Measurements from ENCODE around the gene EML4.
"Not testable (repeated sequence)": the region's sequence is repeated elsewhere in the genome, so short reads cannot be mapped to it uniquely, and the experiment has no call there.

The EML4 gene

DNA sequence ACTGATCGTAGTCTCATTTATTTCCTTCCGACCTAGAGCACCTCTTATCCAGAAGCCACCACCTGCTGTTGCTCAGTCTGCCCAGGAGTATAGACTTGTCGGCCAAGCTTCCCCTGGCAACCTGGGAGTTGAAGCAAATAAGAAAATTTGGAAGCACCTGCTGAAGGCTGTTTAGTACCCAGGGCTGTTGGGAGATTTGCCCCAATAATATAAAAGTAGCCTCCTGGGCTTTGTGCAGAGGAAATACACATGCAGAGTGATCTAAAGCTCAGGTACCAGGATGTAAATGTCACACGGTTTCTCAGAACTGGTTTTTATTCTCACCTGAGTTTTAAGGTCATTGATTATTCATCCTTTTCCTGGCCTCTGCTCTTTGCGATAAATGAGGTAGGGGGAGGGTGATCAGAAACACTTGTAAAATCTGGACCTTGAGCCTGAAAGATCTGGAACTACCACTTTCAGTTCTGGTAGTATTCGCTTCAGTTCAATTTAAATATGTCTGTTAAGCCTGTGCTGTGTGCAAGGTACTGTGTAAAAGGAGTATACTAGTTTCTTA is 192.7 kb downstream of the EML4 start:
- no peak for DNase-seq

DNA sequence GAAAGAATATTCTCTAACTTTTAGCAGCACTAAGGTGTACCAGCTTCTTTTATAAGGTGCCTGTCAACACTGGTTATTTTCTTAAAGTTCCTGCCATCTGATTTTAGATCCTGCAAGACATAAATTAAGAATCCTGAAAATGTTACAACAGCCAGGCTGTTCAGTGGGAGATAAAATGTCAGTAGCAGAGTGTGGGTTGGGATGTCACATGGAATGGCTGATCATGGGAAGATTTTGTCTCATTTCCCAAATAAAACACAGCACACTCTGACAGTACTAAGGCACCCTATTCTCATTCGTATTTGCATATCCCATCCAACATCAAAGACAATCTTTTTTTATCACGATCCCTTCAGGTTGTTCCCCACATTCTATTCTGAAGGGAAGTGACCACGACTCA is 194.3 kb downstream of the EML4 start:
- no peak for DNase-seq

DNA sequence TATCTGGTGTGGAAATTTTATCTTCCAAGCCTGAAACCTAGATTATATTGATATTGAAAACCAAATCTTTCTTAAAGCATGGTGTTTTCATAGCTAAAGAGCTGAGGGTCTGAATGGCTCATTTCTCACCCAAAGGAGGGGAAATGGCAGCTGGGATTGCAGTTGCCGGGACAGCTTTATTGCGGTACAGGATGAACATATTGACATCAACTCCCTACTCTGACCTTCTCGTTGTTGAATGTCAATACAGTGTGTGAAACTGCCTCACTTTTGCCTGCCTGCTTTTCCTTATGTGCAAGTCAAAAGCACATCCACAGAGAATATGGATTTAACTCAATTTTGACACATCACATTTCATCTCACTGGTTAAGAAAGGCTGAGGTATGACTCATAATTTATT is 195.5 kb downstream of the EML4 start:
- DNase-seq, result no peak

DNA sequence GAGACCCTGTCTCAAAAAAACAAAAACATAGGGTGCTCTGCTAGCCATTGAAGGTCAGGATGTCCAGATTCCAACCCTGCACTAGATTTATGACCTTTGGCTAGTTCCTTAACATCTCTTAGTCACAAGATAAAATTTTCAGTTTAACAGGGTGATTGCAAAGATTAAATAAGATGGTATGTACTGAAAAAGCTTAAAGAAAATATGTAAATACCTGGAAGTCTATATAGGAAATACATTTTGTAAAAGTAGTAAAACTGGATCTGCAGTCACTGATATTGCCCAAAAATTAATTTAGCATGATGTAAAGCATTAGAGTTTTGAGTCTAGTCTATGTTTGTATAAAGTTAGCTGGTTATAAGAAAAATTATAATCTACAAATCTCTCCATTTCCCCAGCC is 197.3 kb downstream of the EML4 start:
- no peak for DNase-seq

DNA sequence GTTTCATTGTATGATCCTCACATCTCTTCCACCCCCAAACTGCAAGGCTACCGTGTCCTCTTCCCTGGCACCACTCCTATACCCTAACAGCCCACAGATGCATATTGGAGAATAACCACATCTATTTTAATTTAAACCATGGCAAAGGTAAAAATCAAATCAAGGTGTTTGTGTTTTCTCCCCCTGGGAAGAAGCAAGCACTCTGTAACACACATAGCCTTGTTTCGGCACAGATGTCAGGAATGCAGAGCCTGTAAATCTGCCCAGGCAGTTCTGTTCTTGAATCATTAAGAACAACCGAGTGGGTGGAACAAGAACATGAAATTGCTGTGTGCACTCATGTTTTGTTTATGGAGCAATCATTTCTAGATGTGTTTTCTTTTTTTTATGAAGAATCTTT is 198.7 kb downstream of the EML4 start:
- no peak for DNase-seq

DNA sequence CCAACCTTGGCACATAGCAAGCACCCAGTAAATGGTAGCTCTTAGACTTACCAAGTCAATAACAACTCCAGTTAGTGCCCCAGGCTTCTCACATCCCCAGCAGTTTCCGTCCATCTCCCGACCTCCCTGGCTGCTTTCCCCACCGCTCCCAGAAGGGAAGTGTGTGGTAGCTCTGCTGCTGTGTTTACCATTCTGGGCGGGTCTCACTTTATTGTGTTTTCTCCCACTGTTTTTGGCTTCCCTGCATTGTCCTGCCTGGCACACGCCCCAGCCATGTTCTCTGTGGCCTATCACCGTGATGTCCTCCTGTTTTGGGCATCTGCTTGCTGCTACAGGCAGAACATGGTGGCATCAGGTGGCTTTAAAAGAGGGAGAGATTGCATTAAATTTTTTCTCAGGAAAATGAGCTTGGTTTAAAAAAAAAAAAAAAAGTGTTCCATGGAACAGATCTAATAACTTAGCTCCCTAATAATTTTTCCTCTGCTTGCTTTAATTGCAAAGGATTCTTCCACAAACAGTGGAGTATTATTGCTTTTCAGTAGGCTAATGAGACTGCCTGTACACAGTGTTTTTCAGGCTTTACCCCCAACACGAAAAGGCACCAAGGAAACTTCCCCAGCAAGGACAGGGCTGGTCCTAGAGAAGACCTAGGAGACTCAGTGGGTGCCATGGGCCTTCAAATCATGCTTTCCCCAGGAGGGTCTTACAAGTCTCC is 199.8 kb downstream of the EML4 start:
- DNase-seq, result no peak

DNA sequence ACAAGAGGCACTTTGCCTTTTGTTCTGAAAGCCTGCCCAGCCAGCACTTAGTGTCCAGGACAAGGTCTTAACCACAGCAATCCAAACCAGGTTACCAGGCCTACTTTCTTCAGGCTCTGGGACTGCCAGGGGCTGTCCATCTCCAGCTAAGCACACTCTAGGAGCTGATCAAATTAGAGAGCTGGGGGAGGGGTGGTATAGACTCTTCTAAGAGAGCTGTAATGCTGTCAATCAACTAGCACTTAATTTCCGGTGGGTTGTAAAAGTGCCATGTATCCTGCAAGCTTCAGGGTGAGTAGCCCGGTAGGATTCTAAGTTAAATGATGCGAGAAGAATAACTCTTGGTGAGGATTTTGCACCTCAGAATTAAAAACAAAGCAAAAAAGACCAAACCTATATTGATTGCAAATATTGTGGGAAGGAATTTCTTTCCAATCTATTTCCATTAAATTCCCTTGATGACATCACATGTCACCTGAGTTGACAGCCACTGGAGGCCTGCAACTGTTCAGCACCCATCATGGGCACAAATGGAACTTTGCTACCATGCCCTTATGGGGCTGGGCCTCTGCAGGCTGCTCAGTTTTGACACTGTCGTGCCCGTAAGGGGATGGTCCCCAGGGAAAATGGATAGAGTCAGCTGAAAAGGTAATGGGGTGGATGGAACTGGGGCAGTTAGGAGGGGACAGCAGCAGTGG is 200.5 kb downstream of the EML4 start:
- no peak for DNase-seq

DNA sequence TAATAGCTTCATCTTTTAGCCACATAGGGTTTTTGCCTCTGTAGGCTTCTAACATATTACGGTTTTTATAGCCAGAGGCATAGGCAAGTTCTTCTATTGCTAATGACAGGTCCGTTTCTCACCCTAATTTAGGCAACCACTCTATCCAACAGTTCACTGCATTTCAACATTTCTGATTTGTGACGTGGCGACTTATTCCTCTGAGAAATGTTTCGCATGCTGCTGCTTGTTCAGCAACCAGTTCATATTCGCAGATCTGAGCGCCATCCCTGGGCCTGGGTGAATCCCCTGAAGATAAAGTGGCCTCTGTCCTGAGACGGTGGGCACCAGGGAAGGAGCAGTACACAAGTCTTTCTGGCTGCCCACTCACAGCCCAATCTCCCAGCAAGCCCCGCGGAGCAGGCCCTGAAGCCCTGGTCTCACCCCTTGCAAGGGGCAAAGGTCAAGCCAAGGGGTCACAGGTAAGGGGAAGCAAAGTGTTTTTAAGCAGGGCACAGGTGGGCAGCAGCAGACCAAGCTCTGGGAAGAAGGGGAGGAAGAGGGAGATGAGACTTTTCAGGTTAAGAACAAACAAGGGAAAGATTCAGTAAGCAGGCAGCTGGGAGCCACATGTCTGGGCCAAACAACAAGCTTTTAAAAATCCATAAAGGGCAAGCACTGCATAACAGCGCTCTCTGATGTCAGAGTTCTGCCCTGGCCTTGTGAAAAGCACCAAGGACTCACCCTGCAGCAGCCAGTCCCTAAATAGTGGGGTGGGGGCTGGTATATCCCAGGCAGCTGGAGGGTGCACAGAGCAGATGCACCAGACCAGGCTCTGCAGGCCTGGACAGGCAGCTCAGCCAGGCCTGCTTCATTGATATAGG is 202.7 kb downstream of the EML4 start:
- DNase-seq, result no peak

DNA sequence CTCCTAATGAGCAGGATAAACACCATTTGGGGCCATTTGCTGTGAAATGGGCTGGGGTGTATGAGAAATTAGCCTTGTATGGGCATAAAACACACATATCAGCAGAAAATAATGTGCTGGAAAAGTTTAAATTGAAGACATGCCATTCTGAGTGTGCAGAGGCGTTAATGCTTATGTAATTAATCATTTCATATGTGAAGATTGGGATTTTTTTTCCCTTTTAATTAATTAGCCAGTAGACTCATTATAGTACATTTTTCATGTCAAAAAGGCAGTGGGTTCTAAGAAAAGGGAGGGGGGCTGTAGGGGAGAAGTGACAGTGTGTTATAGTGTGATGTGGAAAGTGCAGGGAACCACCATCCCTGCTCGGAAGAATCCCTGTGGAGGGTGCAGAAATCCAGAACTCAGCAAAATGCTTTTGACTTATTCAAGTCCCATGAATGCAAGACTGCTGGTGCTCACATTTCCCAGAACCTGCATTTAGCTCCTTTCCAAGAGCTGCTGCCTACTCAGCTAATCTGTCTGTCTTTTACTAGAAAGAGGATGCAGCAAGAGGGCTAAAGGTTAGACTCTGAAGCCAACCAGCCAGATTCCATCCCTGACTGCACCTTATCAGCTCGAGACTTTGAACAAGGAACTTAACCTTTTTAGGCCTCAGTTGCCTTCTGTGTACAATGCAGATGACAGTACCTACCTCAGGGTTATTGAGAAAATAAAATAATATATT is 203.5 kb downstream of the EML4 start:
- no peak for DNase-seq

DNA sequence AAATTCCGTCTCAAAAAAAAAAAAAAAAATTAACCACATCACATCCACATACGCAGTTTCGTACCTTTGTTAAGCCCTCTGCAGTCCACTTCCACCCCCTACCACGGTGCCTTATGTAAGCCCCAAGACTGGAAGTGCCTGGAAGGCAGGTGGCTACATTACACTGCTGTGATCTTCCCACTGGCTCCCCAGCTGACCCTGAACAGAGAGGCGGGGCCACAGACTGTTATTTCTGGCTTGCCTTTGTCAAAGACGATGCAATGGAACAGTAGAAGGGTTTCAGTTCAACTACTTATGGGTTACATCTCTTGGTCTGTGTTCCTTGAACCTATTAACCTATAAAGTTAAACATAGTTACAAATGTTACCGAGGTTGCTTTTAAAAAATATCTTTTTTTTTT is 207.6 kb downstream of the EML4 start:
- DNase-seq, result no peak

DNA sequence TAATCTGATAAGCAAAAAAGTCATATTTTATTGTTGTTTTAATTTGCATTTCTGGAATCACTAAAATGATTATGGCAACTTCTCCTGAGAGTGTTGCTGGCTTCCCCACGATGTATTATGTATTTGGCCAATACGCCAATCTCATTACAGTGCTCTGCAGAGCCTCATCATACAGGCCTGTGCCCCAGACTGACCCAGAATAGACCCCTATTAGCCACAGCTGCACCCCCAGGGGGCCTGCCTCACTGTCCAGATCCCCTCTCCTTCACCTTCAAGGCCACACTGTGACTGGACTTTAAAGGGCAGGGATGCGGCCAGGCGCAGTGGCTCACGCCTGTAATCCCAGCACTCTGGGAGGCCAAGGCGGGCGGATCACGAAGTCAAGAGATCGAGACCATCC is 209.3 kb downstream of the EML4 start:
- no peak for DNase-seq

DNA sequence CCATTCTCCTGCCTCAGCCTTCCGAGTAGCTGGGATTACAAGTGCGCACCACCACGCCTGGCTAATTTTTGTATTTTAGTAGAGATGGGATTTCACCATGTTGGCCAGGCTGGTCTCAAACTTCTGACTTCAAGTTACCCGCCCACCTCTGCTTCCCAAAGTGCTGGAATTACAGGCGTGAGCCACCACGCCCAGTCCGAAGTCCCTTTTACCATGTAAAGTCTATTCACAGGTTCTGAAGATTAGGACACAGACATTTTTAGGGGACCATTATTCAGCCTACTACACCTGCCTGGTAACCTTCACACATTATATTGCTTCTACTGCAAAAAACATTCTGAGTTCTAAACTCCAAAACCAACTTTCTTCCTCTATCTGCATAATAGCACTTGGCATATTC is 210.9 kb downstream of the EML4 start:
- not testable (repeated sequence) for DNase-seq

DNA sequence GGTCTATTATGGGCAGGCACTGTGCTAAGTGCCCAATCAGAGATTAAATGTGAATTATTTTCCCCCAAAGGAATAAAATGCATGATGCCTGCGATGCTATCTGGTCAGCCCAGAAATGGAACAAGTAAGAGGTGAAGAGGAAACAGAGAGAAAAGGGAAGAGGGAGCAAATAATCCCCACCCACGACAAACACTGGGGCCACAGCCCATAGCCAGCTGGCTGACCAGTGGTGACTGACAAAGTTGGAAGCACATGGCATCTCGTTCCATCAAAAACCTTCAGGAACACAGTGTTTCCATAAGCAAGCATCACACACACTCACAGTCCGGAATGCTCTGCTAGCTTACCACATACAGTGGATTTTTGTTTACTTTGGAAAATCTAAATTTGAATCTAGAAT is 213.0 kb downstream of the EML4 start:
- no peak for DNase-seq
